ENCODE results near the gene SLC16A3.

DNA sequence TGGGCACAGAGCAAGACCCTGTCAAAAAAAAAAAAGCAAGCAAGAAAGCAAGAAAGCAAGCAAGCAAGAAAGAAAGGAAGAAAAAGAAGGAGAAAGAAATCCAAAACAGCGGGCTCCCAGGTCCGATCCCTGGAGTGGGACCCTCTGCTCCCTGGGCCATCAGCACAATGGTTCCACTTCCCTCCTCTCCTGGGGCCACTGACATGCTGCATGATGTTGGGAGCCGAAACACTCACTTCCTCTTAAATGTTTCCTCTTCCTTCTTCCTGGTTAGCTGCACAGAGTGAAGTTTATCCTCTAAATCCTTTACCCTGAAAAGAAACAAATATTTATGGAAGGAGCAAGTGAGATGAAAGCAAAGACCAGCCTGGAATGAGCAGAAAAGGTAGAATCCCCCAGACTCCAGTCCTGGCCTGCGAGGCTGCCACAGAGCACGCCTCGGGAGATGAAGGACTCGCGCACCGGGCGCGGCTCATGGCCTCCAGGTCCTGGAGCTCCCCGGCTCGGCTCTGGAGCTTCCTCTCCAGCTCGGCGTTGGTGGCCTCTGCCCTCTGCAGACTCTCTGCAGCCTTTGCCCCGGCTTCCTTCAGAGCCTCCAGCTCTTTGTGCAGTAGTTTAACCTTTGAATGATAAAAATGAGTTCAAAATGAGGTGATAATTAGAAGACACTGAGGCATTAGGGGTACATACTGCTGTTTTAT, 35.2 kb upstream of the SLC16A3 start:
- TF ChIP-seq, protein P1, sequence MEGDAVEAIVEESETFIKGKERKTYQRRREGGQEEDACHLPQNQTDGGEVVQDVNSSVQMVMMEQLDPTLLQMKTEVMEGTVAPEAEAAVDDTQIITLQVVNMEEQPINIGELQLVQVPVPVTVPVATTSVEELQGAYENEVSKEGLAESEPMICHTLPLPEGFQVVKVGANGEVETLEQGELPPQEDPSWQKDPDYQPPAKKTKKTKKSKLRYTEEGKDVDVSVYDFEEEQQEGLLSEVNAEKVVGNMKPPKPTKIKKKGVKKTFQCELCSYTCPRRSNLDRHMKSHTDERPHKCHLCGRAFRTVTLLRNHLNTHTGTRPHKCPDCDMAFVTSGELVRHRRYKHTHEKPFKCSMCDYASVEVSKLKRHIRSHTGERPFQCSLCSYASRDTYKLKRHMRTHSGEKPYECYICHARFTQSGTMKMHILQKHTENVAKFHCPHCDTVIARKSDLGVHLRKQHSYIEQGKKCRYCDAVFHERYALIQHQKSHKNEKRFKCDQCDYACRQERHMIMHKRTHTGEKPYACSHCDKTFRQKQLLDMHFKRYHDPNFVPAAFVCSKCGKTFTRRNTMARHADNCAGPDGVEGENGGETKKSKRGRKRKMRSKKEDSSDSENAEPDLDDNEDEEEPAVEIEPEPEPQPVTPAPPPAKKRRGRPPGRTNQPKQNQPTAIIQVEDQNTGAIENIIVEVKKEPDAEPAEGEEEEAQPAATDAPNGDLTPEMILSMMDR (conservative IDR thresholded peaks at IDR 0.05; ENCODE audit: low read depth, low read length): no peak
- no peak for TF ChIP-seq BHLHE40 (IDR thresholded peaks at IDR 0.05; ENCODE audit: low read depth, low read length)
- TF ChIP-seq MAFK (IDR thresholded peaks at IDR 0.05; ENCODE audit: low read depth, low read length): no peak
